Omental fat pad (tissue), 4 donors: Measurements from ENCODE around the gene PILRA. TPM values are rescaled to one million over a fixed set of nuclear protein-coding genes. Genes with fewer than 3 reads are reported as not detected.

ENCODE experiments used
- ATAC-seq: fragments of 150-250 bp; one replicate; pipeline ENCODE4 v1.9.1; 2016; ENCODE audit warnings: mild to moderate bottlenecking, moderate library complexity; ENCODE audit not compliant: low FRiP score
- DNase-seq: peaks from one replicate; pipeline ENCODE4 v3.0.0-alpha.2; 2019; ENCODE audit warnings: low spot score
- total RNA-seq, 4 donors: library from RNA; depleted of rRNA; stranded (reverse); fragments of >200 nt; gene quantifications; one replicate each; pipeline ENCODE4 v1.1.0, GENCODE V29; 2016
- TF ChIP-seq, protein P1 (sequence below), 3 donors: fragments of 450-650 bp; IDR thresholded peaks; one replicate each; pipeline ENCODE4 v1.5.1; 2016 to 2017; ENCODE audit warnings: antibody characterized with exemption in 3 of 3, mild to moderate bottlenecking in 3 of 3, moderate library complexity in 2 of 3

Gene PILRA
- total RNA-seq, 4 donors from 2014 or later = 8.6 to 36.9 (median 13.4) TPM

DNA sequence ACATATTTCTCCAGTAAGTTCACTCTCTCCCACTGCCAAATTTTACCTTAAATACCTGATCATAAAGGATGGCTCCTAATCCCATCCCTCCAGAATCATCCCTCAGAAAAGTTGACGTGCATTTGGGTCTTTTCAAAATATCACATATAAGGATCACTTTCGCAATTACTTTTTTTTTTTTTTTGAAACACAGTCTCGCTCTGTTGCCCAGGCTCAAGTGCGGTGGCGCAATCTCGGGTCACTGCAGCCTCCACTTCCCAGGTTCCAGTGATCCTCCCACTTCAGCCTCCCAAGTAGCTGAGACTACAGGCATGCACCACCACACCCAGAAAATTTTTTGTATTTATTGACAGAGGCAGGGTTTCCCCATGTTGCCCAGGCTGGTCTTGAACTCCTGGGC, 37.8 kb downstream of the PILRA start:
- DNase-seq = no peak
- TF ChIP-seq, protein P1, sequence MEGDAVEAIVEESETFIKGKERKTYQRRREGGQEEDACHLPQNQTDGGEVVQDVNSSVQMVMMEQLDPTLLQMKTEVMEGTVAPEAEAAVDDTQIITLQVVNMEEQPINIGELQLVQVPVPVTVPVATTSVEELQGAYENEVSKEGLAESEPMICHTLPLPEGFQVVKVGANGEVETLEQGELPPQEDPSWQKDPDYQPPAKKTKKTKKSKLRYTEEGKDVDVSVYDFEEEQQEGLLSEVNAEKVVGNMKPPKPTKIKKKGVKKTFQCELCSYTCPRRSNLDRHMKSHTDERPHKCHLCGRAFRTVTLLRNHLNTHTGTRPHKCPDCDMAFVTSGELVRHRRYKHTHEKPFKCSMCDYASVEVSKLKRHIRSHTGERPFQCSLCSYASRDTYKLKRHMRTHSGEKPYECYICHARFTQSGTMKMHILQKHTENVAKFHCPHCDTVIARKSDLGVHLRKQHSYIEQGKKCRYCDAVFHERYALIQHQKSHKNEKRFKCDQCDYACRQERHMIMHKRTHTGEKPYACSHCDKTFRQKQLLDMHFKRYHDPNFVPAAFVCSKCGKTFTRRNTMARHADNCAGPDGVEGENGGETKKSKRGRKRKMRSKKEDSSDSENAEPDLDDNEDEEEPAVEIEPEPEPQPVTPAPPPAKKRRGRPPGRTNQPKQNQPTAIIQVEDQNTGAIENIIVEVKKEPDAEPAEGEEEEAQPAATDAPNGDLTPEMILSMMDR (IDR thresholded peaks at IDR 0.05) = no peak

DNA sequence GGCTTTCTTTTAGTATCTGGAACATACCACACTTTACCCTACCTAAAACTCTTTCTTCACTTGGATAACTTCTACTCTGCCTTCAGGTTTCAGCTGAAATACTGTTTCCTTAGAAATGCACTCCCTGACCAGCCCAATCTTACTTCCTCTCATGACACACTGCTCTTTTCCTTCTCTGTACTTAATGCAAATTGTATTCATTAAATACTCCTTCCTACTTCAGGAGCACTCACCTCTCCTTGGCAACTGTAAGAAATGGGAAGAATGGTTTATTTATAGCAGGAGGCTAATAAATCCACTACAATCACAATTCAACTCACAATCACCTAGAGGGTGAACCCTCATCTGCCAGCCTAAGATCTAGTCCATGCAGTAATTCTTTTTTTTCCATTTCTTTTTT, 40.1 kb downstream of the PILRA start:
- TF ChIP-seq, protein P1 (IDR thresholded peaks at IDR 0.05) = no peak
- DNase-seq (no peak), ATAC-seq (no peak)

More for the DNA sequence above, 37.8 kb downstream of the PILRA start:
- no peak for ATAC-seq

DNA sequence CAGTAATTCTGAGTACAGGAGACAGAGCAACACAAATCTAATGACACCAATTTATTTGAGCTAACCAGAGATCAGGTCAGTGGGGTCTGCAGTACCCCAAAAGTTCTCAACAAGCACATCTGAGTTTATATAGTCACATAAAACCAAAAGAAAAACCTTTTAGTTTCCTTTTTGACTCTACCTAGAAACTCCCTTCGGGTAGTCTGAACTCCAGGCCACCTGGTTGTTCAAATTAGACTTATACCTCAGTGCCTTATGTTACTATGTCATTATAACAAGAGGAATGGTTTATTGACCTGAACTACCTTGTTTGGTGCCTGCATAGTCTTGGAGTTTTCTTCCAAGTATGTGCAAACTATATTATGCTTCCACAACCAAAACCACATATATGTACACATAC, 40.6 kb downstream of the PILRA start:
- TF ChIP-seq, protein P1 (IDR thresholded peaks at IDR 0.05) = no peak
- no peak for DNase-seq
- ATAC-seq = no peak

DNA sequence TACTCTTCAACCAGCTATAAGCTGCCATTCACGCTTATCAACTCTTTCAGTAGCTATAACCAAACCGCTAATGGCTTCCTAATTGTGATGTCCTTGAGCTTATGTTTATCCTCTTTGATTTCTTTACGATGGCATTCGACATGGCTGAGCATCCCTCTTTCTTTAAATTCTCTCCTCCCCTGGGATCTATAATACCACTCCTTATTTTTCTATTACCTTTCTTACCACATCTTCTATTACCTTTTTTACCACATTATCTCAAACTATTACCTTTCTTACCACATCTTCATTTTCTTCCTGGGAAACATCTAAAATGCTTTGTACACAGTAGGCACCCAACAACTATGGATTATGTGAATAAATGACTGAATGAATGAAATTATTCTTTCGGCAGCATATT, 42.2 kb downstream of the PILRA start:
- DNase-seq (no peak), ATAC-seq (no peak)
- TF ChIP-seq, protein P1 (IDR thresholded peaks at IDR 0.05) = no peak

DNA sequence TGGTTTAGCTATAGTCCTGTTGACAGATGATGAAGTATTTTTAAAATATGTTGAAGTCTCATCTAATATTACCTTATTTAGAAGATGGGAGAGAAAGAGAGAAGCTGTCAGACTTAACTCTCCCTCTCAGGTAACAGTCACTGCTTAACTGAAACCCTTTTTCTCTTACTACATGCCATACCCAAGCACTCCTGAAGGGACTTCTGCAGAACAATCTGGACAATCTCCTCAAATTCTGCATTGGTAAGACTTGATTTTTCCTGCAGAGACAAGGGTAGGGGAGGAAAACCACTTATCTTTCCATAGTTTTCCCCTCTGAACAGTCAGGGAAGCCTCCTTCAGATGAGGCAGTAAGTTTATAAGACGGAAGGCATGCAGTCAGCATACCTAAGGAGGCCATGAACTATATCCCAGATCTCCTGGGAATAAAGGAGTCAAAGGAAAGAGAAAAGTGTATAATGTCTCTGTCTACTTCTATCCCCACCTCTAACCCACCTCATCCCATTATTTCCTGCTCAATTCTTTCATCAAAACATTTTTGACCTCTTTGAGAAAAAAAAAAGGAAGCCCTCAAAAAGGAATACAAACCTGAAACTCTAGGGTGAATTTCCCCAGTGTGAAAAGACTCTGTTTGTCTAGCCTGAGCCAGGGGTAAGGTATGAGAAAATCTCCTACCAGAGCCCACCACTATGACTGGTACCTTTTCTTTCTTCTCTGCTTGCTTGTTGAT, 45.8 kb downstream of the PILRA start:
- ATAC-seq = no peak
- TF ChIP-seq, protein P1 (IDR thresholded peaks at IDR 0.05) = no peak
- DNase-seq = no peak

DNA sequence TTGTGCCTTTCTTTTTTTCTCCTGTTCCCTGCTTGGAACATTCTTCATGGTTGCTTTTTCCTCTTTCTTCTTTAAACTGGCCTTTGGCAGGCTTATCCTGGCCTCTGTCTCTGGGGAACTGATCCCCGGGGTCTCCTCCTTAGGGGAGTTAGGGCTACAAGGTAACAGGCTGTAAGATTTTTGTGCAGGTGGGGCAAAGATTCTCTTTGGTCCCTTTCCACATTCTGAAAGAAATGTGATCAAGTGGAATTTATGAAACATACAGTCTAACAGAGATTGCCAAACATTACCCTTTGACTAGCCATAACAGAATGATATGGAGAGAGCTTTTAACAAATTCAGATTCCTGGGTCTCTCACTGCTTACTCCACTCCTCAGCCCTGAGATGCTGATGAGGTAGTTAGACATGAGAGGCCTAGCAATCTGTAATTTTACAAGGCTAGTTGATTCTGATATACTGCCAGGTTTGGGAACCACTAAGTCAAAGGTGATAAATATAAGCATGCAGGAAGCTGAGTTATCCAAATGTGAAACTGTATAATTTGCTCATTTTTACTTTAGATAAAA, 46.5 kb downstream of the PILRA start:
- ATAC-seq (no peak), DNase-seq (no peak)
- TF ChIP-seq, protein P1 (IDR thresholded peaks at IDR 0.05) = no peak

DNA sequence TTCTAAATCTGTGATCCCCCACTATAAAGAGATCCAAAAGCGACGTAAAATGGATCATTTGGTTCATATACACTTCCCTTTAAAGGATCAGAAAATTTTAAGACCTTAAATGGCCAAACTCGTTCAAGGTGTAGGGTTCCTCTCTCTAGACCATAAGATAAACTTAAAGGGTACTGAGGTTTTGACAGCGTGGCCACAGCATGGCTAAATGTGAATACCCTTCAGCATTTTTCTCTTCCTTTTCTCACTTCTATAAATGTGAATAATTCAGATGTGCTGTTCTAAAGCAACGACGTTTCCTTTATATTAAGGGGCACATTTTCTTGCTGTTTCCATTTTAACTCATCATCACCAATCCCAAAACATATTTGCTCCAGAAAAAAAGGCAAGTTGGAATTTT, 50.0 kb downstream of the PILRA start:
- TF ChIP-seq, protein P1 (IDR thresholded peaks at IDR 0.05) = no peak
- no peak for DNase-seq
- ATAC-seq = no peak
